Activated T-cell treated with anti-CD3 and anti-CD28 coated beads, Interleukin-2, amount 50 U/mL, for 4 hours (primary cell): ENCODE data around the gene UNC93B1. TPM values are rescaled to one million over a fixed set of nuclear protein-coding genes. Genes with fewer than 3 reads are reported as not detected.

ENCODE experiments used
- ATAC-seq, 2 donors: fragments of 200-7000 bp; cut with Tn5 transposase; one replicate each; pipeline ENCODE4 v1.10.0; 2021
- DNase-seq: peaks from one replicate; pipeline ENCODE4 v3.0.0-alpha.2; 2020
- H3K27me3 Mint-ChIP-seq: one replicate; pipeline ENCODE4 v1.8.0; 2021; ENCODE audit warnings: low read depth, mixed read lengths
- H3K36me3 Mint-ChIP-seq: one replicate; pipeline ENCODE4 v1.8.0; 2022; ENCODE audit warnings: mixed read lengths; ENCODE audit not compliant: insufficient read depth
- H3K4me1 Mint-ChIP-seq: one replicate; pipeline ENCODE4 v1.8.0; 2021; ENCODE audit warnings: low read depth, mixed read lengths
- H3K4me3 Mint-ChIP-seq: one replicate; pipeline ENCODE4 v1.8.0; 2021; ENCODE audit warnings: mild to moderate bottlenecking, moderate library complexity, mixed read lengths
- H3K9me3 Mint-ChIP-seq: one replicate; pipeline ENCODE4 v1.8.0; 2021; ENCODE audit warnings: mixed read lengths
- total RNA-seq, 3 donors: library from RNA; stranded (reverse); gene quantifications; one replicate each; pipeline ENCODE4 v1.2.1, GENCODE V29; 2021

The UNC93B1 gene
- total RNA-seq, 3 donors from 2014 or later: 12.8 to 15.6 (median 14.1) TPM

- ATAC-seq (no peak), DNase-seq (no peak)
- Mint-ChIP-seq H3K27me3 (peaks cover 2% of the 10 kb centered on the region), H3K9me3 (no peaks in the 10 kb centered on the region), H3K4me3 (no peak within 1 kb of the TSS), H3K36me3 (no peaks in the 10 kb centered on the region), H3K4me1 (peaks cover 1% of the 10 kb centered on the region)
Observed at GRCh38 chr11:68010090-68011041, 6.5 kb upstream of the UNC93B1 start, which contains the start of gene ALDH3B1. Gene ALDH3B1 (plus strand): TSS chr11:68010327. CDS start chr11:68015298, 4,971 bp downstream.

DNA sequence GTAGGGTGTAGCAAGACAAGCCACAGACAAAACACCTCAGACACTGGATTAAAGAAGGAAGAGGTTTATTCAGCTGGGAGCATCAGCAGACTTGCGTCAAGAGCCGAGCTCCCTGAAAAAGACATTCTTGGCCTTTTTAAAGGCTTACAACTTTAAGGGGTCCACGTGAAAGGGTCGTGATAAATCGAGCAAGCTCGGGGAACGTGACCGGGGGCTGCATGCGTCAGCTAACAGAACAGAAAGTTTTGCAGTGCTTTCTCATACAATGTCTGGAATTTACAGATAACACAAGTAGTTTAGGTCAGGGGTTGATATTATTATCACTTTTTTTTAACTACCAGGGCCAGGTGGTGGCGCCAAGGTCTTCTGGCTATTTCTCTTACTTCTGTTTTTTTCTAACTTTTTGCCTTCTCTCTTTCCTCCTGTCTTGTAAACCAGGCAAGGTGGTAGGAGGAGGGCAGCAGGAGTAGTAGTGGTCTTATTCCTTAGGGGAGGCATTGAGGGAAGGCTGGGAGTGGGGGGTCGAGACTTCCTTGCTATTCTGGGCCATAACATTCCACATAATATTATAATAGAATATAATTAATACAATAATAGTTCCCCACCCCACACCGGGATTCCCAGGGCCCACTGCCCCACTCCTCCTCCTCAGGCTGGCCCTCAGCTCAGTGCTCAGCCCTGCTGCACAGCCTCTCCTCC is 5.6 kb upstream of the UNC93B1 start:
- no peaks in the 10 kb centered on the region for H3K9me3 Mint-ChIP-seq
- H3K4me1 Mint-ChIP-seq: peaks cover 4% of the 10 kb centered on the region
- ATAC-seq: no peak
- peaks cover 2% of the 10 kb centered on the region for H3K27me3 Mint-ChIP-seq
- H3K36me3 Mint-ChIP-seq: no peaks in the 10 kb centered on the region
- DNase-seq: no peak
- H3K4me3 Mint-ChIP-seq: no peak overlapping the region

DNA sequence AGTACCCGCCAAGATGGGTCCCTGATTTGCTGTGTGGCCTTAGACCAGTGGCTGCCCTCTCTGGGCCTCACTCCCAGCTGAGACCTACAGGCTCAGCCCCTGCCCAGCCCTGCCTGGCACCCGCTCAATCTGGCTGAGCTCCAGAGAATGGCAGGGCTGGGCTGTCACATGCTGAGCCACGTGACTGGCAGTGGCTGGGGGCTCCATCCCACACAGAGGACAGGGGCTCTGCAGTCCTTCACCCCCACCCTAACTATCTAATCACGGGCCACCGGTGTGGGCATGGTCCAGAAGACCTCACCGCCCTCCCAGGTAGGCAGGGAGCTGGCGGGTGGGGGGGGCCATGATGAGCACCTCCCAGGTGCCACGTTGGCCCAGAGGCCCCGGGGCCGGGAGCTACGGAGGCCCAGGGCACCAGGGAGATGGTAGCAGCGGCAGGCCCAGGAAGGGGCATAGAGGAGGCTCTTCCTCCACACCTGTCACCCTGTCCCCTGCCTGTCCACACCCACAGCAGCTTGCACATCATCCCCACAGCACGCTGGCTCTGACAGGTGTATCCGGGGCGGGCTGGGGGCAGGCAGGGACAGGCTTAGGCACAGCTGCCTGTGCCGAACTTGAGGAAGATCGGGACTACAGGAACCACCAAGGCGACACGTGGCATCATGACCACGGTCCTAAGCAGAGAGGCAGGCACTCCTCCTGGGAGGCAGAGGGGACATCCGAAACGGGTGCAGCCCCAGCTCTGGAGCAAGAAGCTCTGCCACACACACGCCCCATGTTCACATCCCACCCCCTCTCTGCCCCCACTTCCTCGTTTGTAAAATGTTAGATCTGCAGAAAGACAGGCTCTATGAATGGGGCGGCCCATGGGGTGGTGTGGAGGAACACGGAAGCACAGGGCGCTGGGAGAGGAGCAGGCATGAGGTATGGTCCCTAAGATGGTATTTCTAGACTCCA is 4.8 kb upstream of the UNC93B1 start:
- Mint-ChIP-seq H3K36me3 (no peaks in the 10 kb centered on the region), H3K4me3 (no peak overlapping the region)

DNA sequence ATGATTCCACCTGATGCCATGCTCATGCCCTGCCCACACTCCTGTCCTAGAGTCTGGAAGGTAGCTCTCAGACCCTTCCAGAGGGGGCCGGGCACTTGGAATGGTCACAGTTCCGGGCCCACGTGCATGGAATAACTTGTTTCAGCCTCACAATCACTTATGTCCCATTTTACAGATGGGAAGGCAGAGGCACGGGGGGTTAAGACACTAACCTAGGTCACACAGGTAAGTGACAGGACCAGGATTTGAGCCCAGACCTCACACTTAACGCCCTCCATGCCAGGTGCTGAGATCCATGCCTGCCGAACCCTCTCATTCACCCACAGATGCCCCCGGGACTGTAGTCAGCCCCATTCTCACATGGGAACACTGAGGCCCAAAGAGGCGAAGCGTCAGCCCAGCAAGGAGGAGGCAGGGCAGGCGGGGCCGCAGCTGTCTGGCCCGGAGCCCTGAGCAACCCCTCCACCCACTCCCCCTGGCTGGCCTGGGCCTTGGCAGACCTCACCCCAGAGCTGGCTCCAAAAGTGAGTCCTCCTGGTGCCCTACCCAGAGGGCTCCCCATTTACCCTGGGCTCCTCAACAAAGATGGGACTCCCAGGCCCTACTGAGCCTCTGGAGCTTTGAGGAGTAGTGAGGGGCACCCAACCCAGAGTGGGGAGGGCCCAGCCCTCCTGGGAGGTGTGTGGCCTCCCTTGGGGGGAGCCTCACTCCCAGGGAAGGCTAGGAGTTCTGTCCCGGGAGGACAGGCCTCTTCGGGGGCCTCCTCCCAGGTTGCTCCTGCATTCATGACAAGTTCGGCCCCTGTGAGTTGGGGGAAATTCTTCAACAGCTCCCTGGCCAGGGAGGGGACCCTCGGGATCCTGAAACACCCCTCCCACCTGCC is 3.8 kb upstream of the UNC93B1 start:
- no peak for ATAC-seq
- Mint-ChIP-seq H3K4me1 (peaks cover 9% of the 10 kb centered on the region), H3K27me3 (peaks cover 2% of the 10 kb centered on the region), H3K9me3 (no peaks in the 10 kb centered on the region), H3K4me3 (no peak overlapping the region), H3K36me3 (no peaks in the 10 kb centered on the region)
- no peak for DNase-seq

More for the DNA sequence above, 4.8 kb upstream of the UNC93B1 start:
- peaks cover 6% of the 10 kb centered on the region for H3K4me1 Mint-ChIP-seq
- peaks cover 2% of the 10 kb centered on the region for H3K27me3 Mint-ChIP-seq
- H3K9me3 Mint-ChIP-seq: no peaks in the 10 kb centered on the region
- DNase-seq (no peak), ATAC-seq (no peak)

DNA sequence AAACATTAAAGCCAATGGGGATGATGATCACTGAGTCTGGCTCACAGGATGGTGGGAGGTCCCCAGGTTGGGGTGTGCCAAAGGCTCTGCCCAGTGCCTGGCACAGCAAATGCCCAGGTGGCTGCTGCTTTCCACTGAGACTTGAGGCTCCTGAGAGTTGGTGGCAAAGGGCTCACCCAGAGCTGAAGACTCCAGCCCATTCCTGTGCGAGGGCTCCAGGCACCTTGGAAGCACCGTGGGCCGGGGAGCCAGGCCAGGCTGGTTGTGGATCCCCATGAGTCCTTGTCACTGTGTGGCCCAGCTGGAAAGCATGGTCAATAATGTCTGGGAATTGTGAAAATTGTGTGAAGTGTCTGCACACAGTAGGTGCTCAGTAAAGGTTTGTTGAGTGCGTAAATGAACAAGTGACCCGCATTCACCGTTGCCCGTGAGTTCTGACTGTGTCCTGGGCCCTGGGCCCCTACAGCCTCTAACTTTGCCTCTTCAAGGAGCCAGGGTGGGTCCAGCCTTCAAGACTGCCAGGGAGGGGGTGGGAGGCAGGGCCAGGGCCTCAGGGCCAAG is 2.8 kb upstream of the UNC93B1 start:
- H3K36me3 Mint-ChIP-seq: peaks cover 2% of the 10 kb centered on the region
- ATAC-seq (no peak), DNase-seq (no peak)
- no peaks in the 10 kb centered on the region for H3K9me3 Mint-ChIP-seq
- H3K4me3 Mint-ChIP-seq: no peak overlapping the region
- peaks cover 2% of the 10 kb centered on the region for H3K27me3 Mint-ChIP-seq
- H3K4me1 Mint-ChIP-seq: peaks cover 16% of the 10 kb centered on the region

- no peak for ATAC-seq
Observed at GRCh38 chr11:68004551-68005335, 846 bp upstream of the UNC93B1 start.

DNA sequence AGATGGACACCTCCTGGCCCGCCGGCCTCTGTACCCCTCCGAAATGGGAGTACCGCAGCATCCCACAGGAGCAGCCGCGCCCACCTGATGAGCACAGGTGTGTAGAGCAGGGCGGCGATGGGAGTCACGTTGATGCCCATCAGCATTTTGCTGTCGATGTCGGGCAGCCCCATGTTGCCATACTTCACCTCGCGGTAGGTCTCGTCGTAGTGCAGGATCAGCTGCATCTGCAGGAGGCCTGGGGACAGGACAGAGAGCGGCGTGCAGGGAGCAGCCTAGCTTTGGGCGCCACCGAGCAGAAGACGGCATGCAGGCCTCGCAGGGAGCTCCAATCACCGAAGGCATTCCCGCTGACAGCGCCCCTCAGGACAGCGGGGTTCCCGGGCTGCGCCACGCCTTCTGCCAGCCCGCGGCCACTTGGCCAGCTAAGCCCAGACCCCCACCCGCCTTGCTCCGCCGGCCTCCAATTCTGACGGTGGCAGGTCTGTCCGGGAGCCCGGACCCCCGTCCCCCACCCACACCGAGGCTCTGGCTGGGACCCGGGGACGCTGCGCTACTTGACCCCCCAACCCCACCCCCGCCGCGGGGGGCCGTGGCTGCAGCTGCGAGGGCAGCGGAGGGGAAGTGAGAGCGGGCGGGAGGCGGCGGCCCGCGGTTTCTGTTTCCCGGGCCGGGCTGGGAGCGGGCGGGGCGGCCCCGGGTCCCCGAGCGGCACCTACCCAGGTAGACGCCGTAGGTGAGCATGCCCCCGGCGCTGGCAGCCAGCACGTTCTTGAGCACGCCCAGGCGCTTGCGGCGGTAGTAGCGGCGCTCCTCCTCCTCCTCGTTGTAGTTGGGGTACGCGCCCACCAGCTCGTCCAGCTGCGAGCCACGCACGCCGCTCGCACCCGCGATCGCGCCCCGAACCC is 705 bp downstream of the UNC93B1 start:
- Mint-ChIP-seq H3K4me1 (peaks cover 20% of the 10 kb centered on the region), H3K9me3 (no peaks in the 10 kb centered on the region), H3K36me3 (peaks cover 2% of the 10 kb centered on the region), H3K27me3 (no peaks in the 10 kb centered on the region), H3K4me3 (peak overlapping the region; percentile 83)
- ATAC-seq (peak; percentile 77), DNase-seq (peak; percentile 61)

More at GRCh38 chr11:68004551-68005335, 846 bp upstream of the UNC93B1 start:
- peaks cover 2% of the 10 kb centered on the region for H3K36me3 Mint-ChIP-seq
- H3K4me3 Mint-ChIP-seq: peak overlapping the region; percentile 80
- peaks cover 2% of the 10 kb centered on the region for H3K27me3 Mint-ChIP-seq
- H3K9me3 Mint-ChIP-seq: no peaks in the 10 kb centered on the region
- peaks cover 16% of the 10 kb centered on the region for H3K4me1 Mint-ChIP-seq
- DNase-seq: no peak

- Mint-ChIP-seq H3K4me3 (peak overlapping the region; percentile 83), H3K27me3 (no peaks in the 10 kb centered on the region), H3K9me3 (no peaks in the 10 kb centered on the region), H3K36me3 (peaks cover 2% of the 10 kb centered on the region), H3K4me1 (peaks cover 22% of the 10 kb centered on the region)
- no peak for DNase-seq
- no peak for ATAC-seq
Observed at GRCh38 chr11:68002575-68002937, 1.3 kb downstream of the UNC93B1 start.

- H3K9me3 Mint-ChIP-seq: no peaks in the 10 kb centered on the region
- H3K36me3 Mint-ChIP-seq: peaks cover 7% of the 10 kb centered on the region
- peaks cover 29% of the 10 kb centered on the region for H3K4me1 Mint-ChIP-seq
- H3K4me3 Mint-ChIP-seq: no peak overlapping the region
- ATAC-seq (no peak), DNase-seq (no peak)
- H3K27me3 Mint-ChIP-seq: no peaks in the 10 kb centered on the region
Observed at GRCh38 chr11:67999704-68000103, 4.2 kb downstream of the UNC93B1 start.

- peaks cover 30% of the 10 kb centered on the region for H3K4me1 Mint-ChIP-seq
- no peak for DNase-seq
- no peak overlapping the region for H3K4me3 Mint-ChIP-seq
- no peaks in the 10 kb centered on the region for H3K9me3 Mint-ChIP-seq
- ATAC-seq: no peak
- peaks cover 7% of the 10 kb centered on the region for H3K36me3 Mint-ChIP-seq
- H3K27me3 Mint-ChIP-seq: no peaks in the 10 kb centered on the region
Observed at GRCh38 chr11:67999201-67999629, 4.7 kb downstream of the UNC93B1 start.

DNA sequence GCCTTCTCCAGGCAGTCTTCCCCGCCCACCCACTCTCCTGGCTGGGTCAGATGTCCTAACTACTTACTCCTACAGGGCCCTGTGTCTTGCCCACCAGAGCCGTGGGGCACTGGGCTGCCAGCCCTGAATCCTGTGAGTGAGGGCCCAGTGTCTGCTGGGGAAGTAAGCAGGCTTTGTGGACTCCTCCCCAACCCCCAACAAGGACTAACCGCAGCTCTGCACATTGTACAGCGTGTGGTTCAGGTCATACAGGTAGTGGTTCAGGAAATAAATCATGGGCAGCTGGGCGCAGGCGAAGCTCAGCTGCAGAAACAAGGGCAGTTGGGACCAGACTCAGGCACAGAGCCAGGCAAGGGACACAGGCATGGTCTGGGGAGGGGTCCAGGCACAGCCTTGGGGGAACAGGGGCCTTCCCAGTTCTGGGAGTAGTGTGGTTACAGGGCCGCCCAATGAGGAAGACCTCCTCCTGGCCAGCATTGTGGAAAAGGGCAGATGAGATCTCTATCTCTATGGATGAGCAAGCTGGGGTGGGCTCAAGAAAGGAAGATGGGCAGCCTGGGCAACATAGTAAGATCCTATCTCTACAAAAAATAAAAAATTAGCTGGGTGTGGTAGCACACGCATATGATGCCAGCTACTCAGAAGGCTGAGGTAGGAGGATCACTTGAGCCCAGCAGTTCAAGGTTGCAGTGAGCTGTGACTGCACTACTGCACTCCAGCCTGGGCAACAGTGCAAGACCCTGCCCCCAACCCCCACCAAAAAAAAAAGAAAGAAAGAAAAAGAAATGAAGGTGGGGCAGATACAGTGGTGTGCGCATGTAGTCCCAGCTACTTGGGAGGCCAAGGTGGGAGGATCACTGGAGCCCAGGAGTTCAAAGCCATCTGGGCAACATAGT is 5.5 kb downstream of the UNC93B1 start:
- ATAC-seq: no peak
- Mint-ChIP-seq H3K4me3 (no peak overlapping the region), H3K27me3 (no peaks in the 10 kb centered on the region), H3K36me3 (peaks cover 9% of the 10 kb centered on the region), H3K4me1 (peaks cover 33% of the 10 kb centered on the region), H3K9me3 (no peaks in the 10 kb centered on the region)
- DNase-seq: no peak
